Activated CD8-positive, alpha-beta T cell treated with anti-CD3 and anti-CD28 coated beads, Interleukin-2, amount 10 ng/mL, durations not matched to agents 7 days and 5 days (primary cell): ENCODE data around the gene FRMPD2. TPM values are rescaled to one million over a fixed set of nuclear protein-coding genes. Genes with fewer than 3 reads are reported as not detected.
A peak's percentile ranks its signal among the peaks of the same experiment; 100 is the strongest.

Source experiments
- ATAC-seq: fragments of 150-1000 bp; cut with Tn5 transposase; one replicate; pipeline ENCODE4 v1.10.0; 2021; ENCODE audit warnings: moderate library complexity
- CTCF ChIA-PET: fragments of 350-600 bp; sonication (Branson Sonifier 250); formaldehyde crosslinking; loops from one replicate; lab custom pipeline; 2021; ENCODE audit warnings: antibody characterized with exemption; lab: Charles Lee
- POLR2A ChIA-PET: fragments of 350-600 bp; sonication (Branson Sonifier 250); formaldehyde crosslinking; loops from one replicate; lab custom pipeline; 2021; ENCODE audit warnings: antibody characterized with exemption; lab: Charles Lee
- DNase-seq: peaks from one replicate; pipeline ENCODE4 v3.0.0-alpha.2; 2020
- H3K27ac Mint-ChIP-seq: one replicate; pipeline ENCODE4 v1.8.0; 2021; ENCODE audit warnings: mild to moderate bottlenecking, mixed read lengths
- H3K27me3 Mint-ChIP-seq: one replicate; pipeline ENCODE4 v1.8.0; 2021; ENCODE audit warnings: low read depth, mixed read lengths
- H3K36me3 Mint-ChIP-seq: one replicate; pipeline ENCODE4 v1.8.0; 2021; ENCODE audit warnings: low read depth, mixed read lengths
- H3K4me1 Mint-ChIP-seq: one replicate; pipeline ENCODE4 v1.8.0; 2021; ENCODE audit warnings: low read depth, mixed read lengths
- H3K4me3 Mint-ChIP-seq: one replicate; pipeline ENCODE4 v1.8.0; 2021; ENCODE audit warnings: mild to moderate bottlenecking, mixed read lengths
- H3K9me3 Mint-ChIP-seq: one replicate; pipeline ENCODE4 v1.8.0; 2022; ENCODE audit warnings: mixed read lengths; ENCODE audit not compliant: insufficient read depth
- total RNA-seq, 2 experiments: library from RNA; stranded (reverse); gene quantifications; one replicate each; pipeline ENCODE4 v1.2.3, GENCODE V29; 2021

Gene FRMPD2
- total RNA-seq, 2 experiments from 2014 or later, result not detected

DNA sequence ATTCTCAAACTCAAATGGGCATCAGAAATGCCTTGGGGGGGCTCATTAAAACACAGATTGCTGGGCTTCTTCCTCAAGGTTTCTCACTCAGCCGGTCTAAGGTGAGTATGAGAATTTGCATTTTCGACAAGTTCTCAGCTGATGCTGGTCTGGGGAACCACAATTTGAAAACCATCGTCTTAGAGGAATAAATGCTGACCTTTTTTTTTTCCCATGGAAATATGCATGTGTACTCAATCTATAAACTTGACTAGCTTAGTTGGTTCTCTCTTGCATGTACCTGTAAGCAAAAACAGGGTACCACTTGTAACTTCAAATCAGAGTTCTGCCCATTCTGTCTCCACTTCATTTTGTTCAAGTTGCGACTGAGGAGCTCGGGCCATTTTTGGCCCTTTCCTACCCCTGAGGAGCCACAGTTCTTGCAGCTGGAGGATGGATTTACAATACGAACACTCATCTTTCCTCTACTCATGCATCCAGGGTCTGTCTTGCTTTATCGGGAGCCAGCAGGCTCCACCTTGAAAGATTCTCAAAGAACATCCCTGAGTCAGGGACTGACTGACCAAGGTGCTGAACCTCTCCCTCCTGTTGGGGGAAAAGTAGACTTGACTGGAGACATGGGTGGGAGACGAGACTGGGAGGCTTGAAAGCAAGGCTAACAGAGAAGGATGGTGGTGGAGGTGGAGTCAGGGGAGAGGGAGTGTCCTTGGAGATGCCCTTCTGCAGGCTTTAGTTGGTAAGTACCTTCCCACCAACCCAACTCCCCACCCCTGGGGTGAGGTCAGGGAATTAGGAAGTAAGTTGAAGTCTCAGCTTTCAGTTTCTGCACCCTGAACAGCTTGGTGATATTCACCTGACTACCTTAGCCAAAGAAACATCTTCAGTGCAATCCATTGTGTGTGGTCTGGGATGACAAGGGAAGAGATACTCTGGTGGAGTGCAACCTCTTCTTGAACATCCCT, 28.3 kb upstream of the FRMPD2 start:
- CTCF ChIA-PET, result interaction anchor here (0.9 to 3.1 kb wide), 3 partner anchors 13 to 353 kb away, joined by 3 to 12 read pairs (median 3); no protein-coding TSS in a partner anchor
- POLR2A ChIA-PET, result no interaction called here
- Mint-ChIP-seq H3K4me3 (no peak overlapping the region), H3K27me3 (peaks cover 2% of the 10 kb centered on the region), H3K4me1 (peaks cover 22% of the 10 kb centered on the region), H3K9me3 (no peaks in the 10 kb centered on the region), H3K27ac (no peak overlapping the region), H3K36me3 (no peaks in the 10 kb centered on the region)
- ATAC-seq (no peak), DNase-seq (no peak)

DNA sequence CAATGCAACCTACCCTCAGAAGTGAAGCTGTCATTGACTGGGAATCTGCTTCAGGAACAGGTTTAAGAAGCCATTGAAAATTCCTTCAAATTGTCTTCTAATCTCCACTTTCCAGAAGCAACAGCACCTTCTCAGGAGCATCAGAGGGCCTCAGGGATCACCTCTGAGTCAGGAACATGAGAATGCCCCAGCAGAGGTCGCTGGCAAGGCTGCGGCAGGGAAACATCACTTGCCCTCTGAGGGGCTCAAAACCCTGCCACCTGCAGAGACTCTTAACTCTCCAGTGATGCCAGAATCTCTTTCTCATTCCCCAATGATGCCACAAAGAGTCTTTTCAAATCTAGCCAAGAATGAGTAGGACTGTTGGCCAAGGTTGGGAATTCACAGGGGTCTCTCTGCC, 26.1 kb upstream of the FRMPD2 start:
- Mint-ChIP-seq H3K36me3 (no peaks in the 10 kb centered on the region), H3K27me3 (peaks cover 2% of the 10 kb centered on the region), H3K4me1 (peaks cover 11% of the 10 kb centered on the region), H3K9me3 (no peaks in the 10 kb centered on the region), H3K4me3 (no peak overlapping the region), H3K27ac (no peak overlapping the region)
- DNase-seq, result no peak
- CTCF ChIA-PET, result interaction anchor here (1.7 to 3.1 kb wide), 2 partner anchors 10 to 12 kb away, joined by 5 to 12 read pairs; no protein-coding TSS in a partner anchor
- POLR2A ChIA-PET, result no interaction called here
- no peak for ATAC-seq

DNA sequence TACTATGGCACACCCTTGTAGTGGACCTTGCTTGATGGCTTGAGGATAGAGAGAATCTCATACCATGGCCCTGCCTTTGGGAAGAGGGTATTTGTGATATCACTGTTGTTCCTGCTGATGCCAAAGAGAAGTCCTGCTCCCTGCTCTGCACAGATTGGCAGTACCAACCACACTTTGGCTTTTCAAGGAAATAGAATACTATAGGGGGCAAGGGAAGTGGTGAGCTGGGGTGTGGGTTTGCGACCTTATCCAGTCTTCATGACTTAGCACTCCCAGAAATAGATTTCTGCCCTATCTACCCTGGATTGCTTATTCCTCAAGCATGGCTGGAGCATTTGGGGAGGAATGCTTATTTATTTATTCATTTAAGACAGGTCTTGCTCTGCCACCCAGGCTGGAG, 25.2 kb upstream of the FRMPD2 start:
- peaks cover 2% of the 10 kb centered on the region for H3K27me3 Mint-ChIP-seq
- no peaks in the 10 kb centered on the region for H3K36me3 Mint-ChIP-seq
- peaks cover 11% of the 10 kb centered on the region for H3K4me1 Mint-ChIP-seq
- ATAC-seq (no peak), DNase-seq (no peak)
- no peak overlapping the region for H3K27ac Mint-ChIP-seq
- POLR2A ChIA-PET, result no interaction called here
- no peak overlapping the region for H3K4me3 Mint-ChIP-seq
- H3K9me3 Mint-ChIP-seq, result no peaks in the 10 kb centered on the region
- CTCF ChIA-PET, result interaction anchor here (1.7 to 3.1 kb wide), 2 partner anchors 11 kb away, joined by 5 to 12 read pairs; no protein-coding TSS in a partner anchor

DNA sequence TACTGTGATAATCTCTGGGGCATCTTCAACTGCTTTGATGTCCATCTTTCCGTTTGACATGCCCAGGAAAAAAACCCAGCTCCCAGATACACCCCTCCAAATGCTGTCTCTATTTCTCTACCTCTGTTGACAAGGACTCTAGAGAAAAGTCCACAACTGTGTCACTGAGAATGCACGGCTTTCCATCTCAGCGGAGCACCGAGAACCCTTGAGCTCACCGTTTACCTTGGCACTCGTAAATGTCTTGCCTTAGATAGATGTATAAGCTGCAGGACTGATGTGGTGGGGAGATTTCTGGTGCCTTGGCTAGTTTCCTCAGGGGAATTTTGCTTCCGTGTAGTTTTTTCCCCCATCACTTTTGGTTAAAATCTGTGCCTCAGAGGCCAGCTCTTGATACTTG, 24.6 kb upstream of the FRMPD2 start:
- Mint-ChIP-seq H3K9me3 (no peaks in the 10 kb centered on the region), H3K27me3 (peaks cover 2% of the 10 kb centered on the region), H3K4me1 (peaks cover 11% of the 10 kb centered on the region), H3K36me3 (no peaks in the 10 kb centered on the region), H3K27ac (no peak overlapping the region), H3K4me3 (no peak overlapping the region)
- POLR2A ChIA-PET, result no interaction called here
- CTCF ChIA-PET, result no interaction called here
- DNase-seq, result no peak
- no peak for ATAC-seq

DNA sequence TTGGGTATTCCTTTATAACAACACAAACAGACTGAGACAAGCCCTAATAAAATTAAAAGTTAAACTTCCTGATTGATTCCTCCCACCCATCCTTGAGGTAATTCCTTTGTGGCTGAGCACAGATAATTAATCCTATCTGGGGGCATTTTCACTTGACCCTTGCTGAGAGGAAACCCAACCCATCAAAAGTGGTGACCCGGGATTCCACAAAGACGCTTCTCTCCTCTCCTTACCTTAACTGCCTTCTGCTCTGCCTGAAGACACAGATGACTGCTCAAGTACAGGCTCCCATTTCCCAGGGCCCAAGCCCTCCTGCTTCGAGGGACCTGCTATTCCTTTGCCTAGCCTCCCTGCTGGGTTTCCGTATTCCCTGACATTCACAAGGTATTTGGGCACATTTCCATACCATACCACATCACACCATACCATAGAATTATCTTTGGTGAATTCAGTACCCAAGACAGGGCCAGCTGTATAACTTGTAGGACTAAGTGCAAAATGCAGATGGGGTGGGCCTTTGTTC, 22.1 kb upstream of the FRMPD2 start:
- no peaks in the 10 kb centered on the region for H3K9me3 Mint-ChIP-seq
- H3K27ac Mint-ChIP-seq, result no peak overlapping the region
- no peak for DNase-seq
- H3K27me3 Mint-ChIP-seq, result peaks cover 2% of the 10 kb centered on the region
- H3K4me3 Mint-ChIP-seq, result no peak overlapping the region
- H3K36me3 Mint-ChIP-seq, result no peaks in the 10 kb centered on the region
- POLR2A ChIA-PET, result no interaction called here
- H3K4me1 Mint-ChIP-seq, result peaks cover 12% of the 10 kb centered on the region
- ATAC-seq, result no peak
- CTCF ChIA-PET, result no interaction called here

DNA sequence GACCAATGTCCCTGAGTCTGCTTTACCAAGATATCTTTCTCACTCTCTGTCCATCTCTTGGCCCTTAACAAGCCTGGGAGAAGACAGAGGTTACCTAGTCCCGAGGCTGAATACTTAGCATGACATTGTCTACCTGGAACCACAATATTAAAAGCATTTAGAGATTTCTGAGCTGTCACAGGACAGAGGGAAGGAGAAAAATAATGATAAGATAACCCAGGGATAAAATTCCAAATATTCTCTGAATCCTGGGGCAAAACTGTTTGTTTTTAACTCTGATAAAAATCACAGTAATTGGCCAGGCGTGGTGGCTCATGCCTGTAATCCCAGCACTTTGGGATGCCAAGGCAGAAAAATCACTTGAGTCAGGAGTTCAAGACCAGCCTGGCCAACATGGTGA, 19.9 kb upstream of the FRMPD2 start:
- peaks cover 15% of the 10 kb centered on the region for H3K4me1 Mint-ChIP-seq
- H3K27me3 Mint-ChIP-seq, result no peaks in the 10 kb centered on the region
- ChIA-PET CTCF (no interaction called here), POLR2A (no interaction called here)
- no peak for ATAC-seq
- DNase-seq, result no peak
- no peak overlapping the region for H3K27ac Mint-ChIP-seq
- no peak overlapping the region for H3K4me3 Mint-ChIP-seq
- H3K36me3 Mint-ChIP-seq, result no peaks in the 10 kb centered on the region
- H3K9me3 Mint-ChIP-seq, result no peaks in the 10 kb centered on the region

DNA sequence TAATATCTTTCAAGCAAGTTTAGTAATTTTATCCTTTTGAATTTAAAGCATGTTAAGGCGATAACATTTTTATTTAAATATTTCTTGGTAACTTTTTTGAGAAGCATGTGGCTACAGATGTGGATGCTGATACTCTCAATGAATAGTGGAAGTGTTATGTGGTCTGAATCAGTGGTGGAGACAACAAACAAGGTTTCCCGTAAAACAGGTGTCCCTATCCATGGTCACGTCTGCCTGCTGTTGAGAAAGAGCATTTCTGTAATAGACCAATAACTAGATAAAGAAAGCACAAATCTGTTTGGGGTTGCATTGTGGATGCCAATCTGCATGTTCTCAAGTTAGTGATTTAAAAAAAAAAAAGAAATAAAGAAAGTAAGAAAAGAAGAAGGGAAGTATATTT, 18.1 kb upstream of the FRMPD2 start:
- Mint-ChIP-seq H3K27me3 (no peaks in the 10 kb centered on the region), H3K4me1 (peaks cover 26% of the 10 kb centered on the region), H3K4me3 (no peak overlapping the region), H3K27ac (no peak overlapping the region), H3K36me3 (no peaks in the 10 kb centered on the region), H3K9me3 (no peaks in the 10 kb centered on the region)
- DNase-seq (no peak), ATAC-seq (no peak)
- ChIA-PET POLR2A (no interaction called here), CTCF (no interaction called here)

DNA sequence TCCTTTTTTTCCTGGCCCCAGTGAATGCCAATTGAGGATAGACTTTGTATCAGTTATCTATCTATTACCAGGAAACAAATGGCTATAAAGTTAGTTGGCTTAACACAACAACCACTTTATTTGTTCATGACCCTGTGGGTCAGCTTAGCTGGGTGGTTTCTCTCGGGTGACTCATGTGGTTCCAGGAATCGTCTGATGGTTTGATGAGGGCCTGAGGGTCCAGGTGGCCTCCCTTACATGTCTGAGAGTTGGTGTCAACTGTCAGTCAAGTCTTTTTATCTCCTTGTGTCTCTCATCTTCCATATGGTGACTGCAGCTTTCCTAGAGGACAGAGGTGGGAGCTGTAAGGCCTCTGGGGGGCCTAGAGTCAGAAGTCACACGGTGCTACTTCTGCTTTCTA, 16.7 kb upstream of the FRMPD2 start:
- H3K36me3 Mint-ChIP-seq, result no peaks in the 10 kb centered on the region
- peaks cover 32% of the 10 kb centered on the region for H3K4me1 Mint-ChIP-seq
- no peak overlapping the region for H3K27ac Mint-ChIP-seq
- ChIA-PET CTCF (interaction anchor here (0.7 kb wide), 1 partner anchor 164 kb away, joined by 3 read pairs; no protein-coding TSS in a partner anchor), POLR2A (no interaction called here)
- H3K9me3 Mint-ChIP-seq, result no peaks in the 10 kb centered on the region
- ATAC-seq (no peak), DNase-seq (no peak)
- H3K4me3 Mint-ChIP-seq, result no peak overlapping the region
- H3K27me3 Mint-ChIP-seq, result no peaks in the 10 kb centered on the region

DNA sequence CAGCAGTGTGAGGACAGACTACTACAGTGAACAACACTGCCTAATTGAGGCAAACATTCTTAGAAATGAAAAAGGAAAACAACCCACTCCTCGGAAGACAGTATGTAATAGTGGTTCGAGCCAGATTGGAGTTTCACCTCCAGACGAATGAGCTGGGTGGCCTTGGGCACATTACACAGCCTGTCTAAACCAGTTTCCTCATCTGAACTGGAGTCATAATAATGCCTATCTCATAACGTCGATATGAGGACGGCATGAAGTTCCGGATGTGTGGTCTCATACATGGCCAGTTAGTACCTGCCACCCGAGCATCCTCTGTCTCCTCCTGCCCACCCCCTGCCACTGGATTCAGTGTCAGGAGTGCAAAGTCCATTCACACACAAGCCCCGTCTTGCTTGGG, 15.8 kb upstream of the FRMPD2 start:
- no peak for DNase-seq
- Mint-ChIP-seq H3K27me3 (peaks cover under 1% of the 10 kb centered on the region), H3K9me3 (no peaks in the 10 kb centered on the region), H3K4me3 (no peak overlapping the region), H3K36me3 (no peaks in the 10 kb centered on the region), H3K4me1 (peaks cover 32% of the 10 kb centered on the region), H3K27ac (no peak overlapping the region)
- CTCF ChIA-PET, result interaction anchor here (0.7 to 1.5 kb wide), 5 partner anchors 12 to 144 kb away, joined by 3 to 4 read pairs (median 4); no protein-coding TSS in a partner anchor
- POLR2A ChIA-PET, result no interaction called here
- ATAC-seq, result no peak

DNA sequence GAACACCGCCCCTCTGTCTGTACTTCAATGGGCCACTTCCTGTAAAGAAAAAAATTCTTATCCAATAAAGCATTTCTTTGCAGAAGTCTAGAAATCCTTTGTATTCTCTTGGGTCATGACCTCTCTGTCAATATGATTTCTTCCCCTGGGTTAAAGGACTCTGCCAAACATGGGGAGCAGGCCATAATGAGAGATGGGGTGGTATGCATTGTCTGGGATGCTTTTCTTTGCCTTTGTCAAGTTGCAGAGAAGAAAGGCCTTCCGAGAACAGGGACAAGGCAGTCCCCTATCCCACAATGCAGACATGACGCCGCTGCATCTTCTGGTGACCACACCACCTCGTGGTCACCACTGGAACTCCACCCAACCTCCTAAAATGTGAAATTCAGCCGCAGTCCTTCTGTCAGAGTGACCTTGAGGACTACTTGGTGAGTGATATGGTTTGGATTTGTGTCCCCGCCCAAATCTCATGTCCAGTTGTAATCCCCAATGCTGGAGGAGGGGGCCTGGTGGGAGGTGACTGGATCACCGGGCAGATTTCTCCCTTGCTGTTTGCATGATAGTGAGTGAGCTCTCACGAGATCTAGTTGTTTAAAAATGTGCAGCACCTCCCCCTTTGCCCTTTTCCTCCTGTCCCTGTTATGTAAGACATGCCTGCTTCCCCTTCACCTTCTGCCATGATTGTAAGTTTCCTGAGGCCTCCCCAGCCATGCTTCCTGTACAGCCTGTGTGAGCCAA, 15.2 kb upstream of the FRMPD2 start:
- ChIA-PET POLR2A (no interaction called here), CTCF (interaction anchor here (0.7 to 2.0 kb wide), 6 partner anchors 11 to 145 kb away, joined by 3 to 12 read pairs (median 4); no protein-coding TSS in a partner anchor)
- peak; percentile 50 for DNase-seq
- H3K36me3 Mint-ChIP-seq, result no peaks in the 10 kb centered on the region
- H3K27me3 Mint-ChIP-seq, result peaks cover 6% of the 10 kb centered on the region
- peak; percentile 49 for ATAC-seq
- no peak overlapping the region for H3K4me3 Mint-ChIP-seq
- no peaks in the 10 kb centered on the region for H3K9me3 Mint-ChIP-seq
- no peak overlapping the region for H3K27ac Mint-ChIP-seq
- H3K4me1 Mint-ChIP-seq, result peaks cover 32% of the 10 kb centered on the region

DNA sequence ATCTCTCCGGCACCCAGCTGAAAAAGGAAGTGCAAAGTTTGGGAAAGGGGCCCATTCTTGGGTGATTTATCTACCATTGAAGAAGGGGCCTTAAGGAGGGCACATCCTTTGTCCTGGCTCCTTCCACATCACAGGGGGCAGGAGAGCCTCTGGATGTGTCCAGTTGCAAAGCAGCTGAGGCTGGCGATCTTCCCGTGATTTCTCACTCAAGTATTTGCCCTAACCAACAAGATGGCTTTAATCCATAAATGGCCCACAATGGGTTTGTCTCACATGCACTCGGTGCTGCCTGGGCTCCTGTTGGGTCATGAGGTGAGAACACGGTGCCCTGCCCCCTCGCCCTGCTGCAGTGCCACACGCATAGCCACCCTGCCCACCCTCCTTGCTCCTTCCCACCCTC, 14.2 kb upstream of the FRMPD2 start:
- H3K27me3 Mint-ChIP-seq, result peaks cover 6% of the 10 kb centered on the region
- H3K9me3 Mint-ChIP-seq, result no peaks in the 10 kb centered on the region
- ChIA-PET CTCF (interaction anchor here (1.0 to 2.0 kb wide), 2 partner anchors 13 to 17 kb away, joined by 3 to 12 read pairs; partner anchors contain the start of gene MAPK8), POLR2A (interaction anchor here (0.9 kb wide), 1 partner anchor 20 kb away, joined by 3 read pairs; no protein-coding TSS in a partner anchor)
- ATAC-seq (no peak), DNase-seq (no peak)
- no peak overlapping the region for H3K27ac Mint-ChIP-seq
- no peak overlapping the region for H3K4me3 Mint-ChIP-seq
- peaks cover 32% of the 10 kb centered on the region for H3K4me1 Mint-ChIP-seq
- H3K36me3 Mint-ChIP-seq, result no peaks in the 10 kb centered on the region
